NB4 (cell line): Measurements from ENCODE around the gene ALOX12B.

ENCODE experiments used
- DNase-seq: peaks from one replicate; pipeline ENCODE4 v3.0.0; 2010; ENCODE audit warnings: low read depth
- H3K4me3 ChIP-seq: one replicate; pipeline ENCODE4 v1.5.1; 2011; ENCODE audit warnings: mild to moderate bottlenecking, low read depth, low read length, moderate library complexity
- CTCF ChIP-seq: IDR thresholded peaks from one replicate; pipeline ENCODE4 v1.5.1; 2012; ENCODE audit warnings: low read depth, low read length
- MAX ChIP-seq: IDR thresholded peaks from 2 replicates; pipeline ENCODE4 v1.6.1; 2011; ENCODE audit warnings: low read depth, low read length
- MYC ChIP-seq: IDR thresholded peaks from 2 replicates; pipeline ENCODE4 v1.6.1; 2011; ENCODE audit warnings: low read depth, low read length
- POLR2A ChIP-seq: IDR thresholded peaks from 2 replicates; pipeline ENCODE4 v1.6.1; 2011; ENCODE audit warnings: mild to moderate bottlenecking; ENCODE audit not compliant: insufficient read length; ENCODE audit errors: extremely low read depth

ALOX12B gene

GRCh38 chr17:8072341-8072728 is 15.2 kb downstream of the ALOX12B start:
- H3K4me3 ChIP-seq, result no peak overlapping the region
- TF ChIP-seq MYC, result no peak
- no peak for TF ChIP-seq POLR2A
- no peak for TF ChIP-seq CTCF
- no peak for TF ChIP-seq MAX
- no peak for DNase-seq

- no peak for TF ChIP-seq MAX
- TF ChIP-seq CTCF, result no peak
- TF ChIP-seq POLR2A, result no peak
- no peak for TF ChIP-seq MYC
- no peak overlapping the region for H3K4me3 ChIP-seq
- no peak for DNase-seq
Observed at GRCh38 chr17:8071496-8071895, 16.0 kb downstream of the ALOX12B start.

- DNase-seq, result no peak
- no peak overlapping the region for H3K4me3 ChIP-seq
- TF ChIP-seq POLR2A, result no peak
- TF ChIP-seq CTCF, result no peak
- no peak for TF ChIP-seq MAX
- TF ChIP-seq MYC, result no peak
Observed at GRCh38 chr17:8069587-8069860, 18.0 kb downstream of the ALOX12B start.

GRCh38 chr17:8068736-8069586 is 18.6 kb downstream of the ALOX12B start:
- no peak overlapping the region for H3K4me3 ChIP-seq
- no peak for TF ChIP-seq MYC
- no peak for TF ChIP-seq MAX
- no peak for TF ChIP-seq POLR2A
- no peak for TF ChIP-seq CTCF
- peak; percentile 49 for DNase-seq

- no peak for DNase-seq
- no peak for TF ChIP-seq POLR2A
- TF ChIP-seq MAX, result no peak
- no peak for TF ChIP-seq MYC
- TF ChIP-seq CTCF, result no peak
Observed at GRCh38 chr17:8067806-8068205, 19.7 kb downstream of the ALOX12B start.

More at GRCh38 chr17:8067806-8068205, 19.7 kb downstream of the ALOX12B start:
- H3K4me3 ChIP-seq, result no peak overlapping the region
